ENCODE data around the gene LLGL1. TPM values are rescaled to one million over a fixed set of nuclear protein-coding genes. Genes with fewer than 3 reads are reported as not detected.

The LLGL1 gene
- total RNA-seq = 40.5 and 47.7 TPM in 2 replicates

DNA sequence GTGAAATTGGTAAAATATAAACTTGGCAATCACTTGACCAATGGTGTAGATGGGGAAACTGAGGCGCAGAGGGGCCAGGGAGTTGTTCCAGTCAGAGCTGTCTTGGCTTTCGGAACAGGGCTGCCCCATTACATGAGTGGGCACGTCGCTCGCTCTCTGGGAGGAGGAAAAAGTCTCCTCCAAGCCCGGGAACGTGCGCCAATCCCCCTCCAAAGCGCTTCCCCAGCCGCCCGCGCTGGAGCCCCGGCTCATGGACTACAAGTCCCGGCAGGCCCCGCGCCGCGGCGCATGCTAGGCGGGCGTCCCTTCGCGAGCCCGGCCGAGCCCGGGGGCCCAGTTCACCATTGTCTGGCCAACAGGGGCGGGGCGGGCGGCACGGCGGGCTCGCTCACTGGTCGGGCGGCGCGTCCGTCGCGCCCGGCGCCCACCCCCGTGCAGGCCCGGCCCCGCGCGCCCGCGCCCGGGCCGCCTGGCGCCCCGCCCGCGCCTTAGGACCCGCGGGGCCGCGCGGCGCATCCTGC is at the start of gene LLGL1:
Gene LLGL1, plus strand, starts transcription at position 515 of the 521 bp plus-strand sequence. CDS start 48 bp downstream, outside the sequence.

DNA sequence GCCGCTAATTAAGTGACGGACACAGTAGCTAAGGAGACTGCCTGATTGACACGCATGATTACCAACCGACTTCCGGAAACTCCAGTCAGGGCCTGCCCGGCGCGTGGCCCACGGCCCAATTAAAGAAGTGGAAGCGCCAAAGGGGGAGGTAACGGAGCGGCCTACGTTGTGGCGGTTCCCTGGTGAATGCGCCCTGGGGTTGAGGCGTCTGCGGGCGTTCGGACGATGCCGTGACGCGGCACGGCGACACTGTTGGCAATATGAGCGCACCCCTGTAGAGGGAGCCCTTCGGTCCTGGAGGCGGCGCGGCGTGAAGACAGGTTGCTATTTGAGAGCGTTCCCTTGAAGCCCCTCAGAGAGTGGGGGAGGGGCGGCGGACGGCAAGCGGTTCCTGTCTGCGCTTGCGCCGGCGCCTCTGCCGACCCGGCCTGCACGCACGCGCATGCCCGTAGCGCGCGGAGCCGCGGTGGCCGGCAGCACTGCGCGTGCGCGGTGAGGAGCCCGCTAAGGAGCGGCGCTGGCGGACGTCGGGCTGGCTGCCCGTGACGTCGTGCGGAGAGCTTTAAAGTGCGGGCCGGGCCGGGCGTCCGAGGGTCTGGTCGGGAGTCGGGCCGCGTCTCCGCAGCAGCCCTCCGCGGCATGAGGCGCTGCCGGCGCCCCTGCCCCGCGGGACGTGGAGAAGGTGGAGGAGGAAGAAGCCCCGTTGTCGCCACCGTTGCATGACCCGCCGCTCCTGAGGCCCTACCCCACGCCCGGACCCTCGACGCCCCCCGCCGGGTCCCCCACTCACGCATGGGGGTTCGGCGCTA is 41.9 kb upstream of the LLGL1 start, which contains the start of gene ALKBH5:
Gene ALKBH5, plus strand, starts transcription at position 495 of the 809 bp plus-strand sequence. CDS start 416 bp downstream, outside the sequence.

DNA sequence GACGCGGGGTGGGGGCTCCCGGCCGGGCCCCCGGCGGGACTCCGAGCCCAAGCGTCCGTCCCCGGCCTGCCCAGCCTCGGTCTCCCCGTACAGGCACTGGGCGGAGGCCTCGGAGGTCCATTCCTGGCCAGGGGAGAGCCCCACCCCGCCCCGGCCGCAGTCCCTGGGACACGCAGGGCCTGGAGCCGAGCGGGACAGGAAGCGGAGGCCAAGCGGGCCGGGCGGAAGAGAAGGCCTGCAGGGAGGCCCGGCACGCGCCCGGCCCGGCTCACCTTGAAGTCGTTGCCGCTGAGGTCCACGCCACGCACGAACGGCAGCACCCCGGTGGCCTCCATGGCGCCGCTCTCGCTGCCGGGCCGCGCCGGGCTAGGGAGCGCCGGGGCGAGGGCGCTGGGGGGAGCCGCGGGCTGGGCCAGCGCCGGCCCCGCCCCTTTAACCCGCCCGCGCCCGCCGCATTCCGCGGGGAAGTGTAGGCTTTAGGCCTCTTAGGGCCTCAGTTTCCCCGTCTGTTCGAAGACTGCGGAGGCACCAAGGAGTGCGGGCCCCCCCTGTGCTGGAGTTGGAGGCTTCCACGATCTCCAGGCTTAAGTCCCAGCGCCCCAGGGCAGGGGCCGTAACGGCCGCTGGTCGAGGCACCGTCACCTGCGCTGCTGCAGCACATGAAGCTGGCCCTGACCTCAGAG is 33.1 kb downstream of the LLGL1 start, which contains the start of gene FLII:
Gene FLII, minus strand, starts transcription at position 383 of the 683 bp plus-strand sequence. Its CDS starts 48 bp downstream, at position 335.

DNA sequence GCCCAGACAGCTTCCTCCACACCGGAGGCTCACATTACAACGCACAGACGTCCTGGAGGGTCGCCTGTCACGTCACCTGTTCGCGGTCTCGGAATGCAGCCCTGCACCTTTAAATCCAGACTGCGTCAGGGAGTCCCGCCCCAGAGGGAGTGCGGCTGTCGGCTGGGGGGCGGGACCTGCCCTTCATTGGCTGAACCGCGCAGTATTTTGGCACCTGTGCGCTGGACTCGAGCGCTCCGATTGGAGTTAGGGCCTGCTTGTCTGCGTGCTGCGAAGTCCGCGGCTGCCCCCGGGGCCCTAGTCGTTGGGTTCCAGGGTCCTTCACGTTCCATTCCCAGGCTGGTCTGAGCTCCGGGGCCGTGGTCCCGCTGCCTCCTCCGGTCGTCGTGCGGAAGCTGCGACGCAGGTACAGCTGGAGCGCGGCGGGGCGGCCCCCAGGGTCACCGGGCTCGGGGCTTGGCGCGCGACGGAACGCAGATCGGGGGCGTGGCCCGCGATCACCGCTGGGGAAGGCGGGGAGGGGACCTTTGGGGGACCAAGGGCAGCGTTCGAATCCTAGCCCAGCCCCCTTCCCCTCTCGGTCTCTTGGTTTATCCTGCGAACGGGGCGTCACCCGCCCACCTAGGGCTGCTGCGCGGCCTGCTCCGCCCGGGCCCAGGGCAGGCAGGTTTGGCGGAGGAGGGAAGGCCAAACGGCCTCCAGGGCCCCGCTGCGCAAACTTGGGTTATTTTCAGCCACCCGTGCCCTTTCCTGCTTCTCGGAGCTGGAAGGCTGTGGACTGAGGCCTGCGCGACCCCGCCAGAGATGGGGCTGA is 35.1 kb downstream of the LLGL1 start, which contains the start of gene MIEF2:
Gene MIEF2, plus strand, starts transcription at position 331 of the 814 bp plus-strand sequence. CDS start 2,059 bp downstream, outside the sequence.

Other genes starting within 250 kb of the LLGL1 start
- 13.6 and 18.1 TPM in 2 replicates for gene ATPAF2, start 186.5 kb upstream of the LLGL1 start, total RNA-seq
- gene GID4, start 186.2 kb upstream of the LLGL1 start, total RNA-seq = 5.1 and 9.0 TPM in 2 replicates
- gene DRG2, start 137.7 kb upstream of the LLGL1 start, total RNA-seq = 32.7 and 39.7 TPM in 2 replicates
- gene MYO15A, start 116.9 kb upstream of the LLGL1 start, total RNA-seq = 0.33 and 0.50 TPM in 2 replicates
- gene ALKBH5, start 41.8 kb upstream of the LLGL1 start, total RNA-seq = 138 and 151 TPM in 2 replicates
- 445 and 453 TPM in 2 replicates for gene FLII, start 33.1 kb downstream of the LLGL1 start, total RNA-seq
- gene MIEF2, start 35.0 kb downstream of the LLGL1 start, total RNA-seq = 22.4 and 27.1 TPM in 2 replicates
- 29.2 and 38.8 TPM in 2 replicates for gene TOP3A, start 89.4 kb downstream of the LLGL1 start, total RNA-seq
- gene SMCR8, start 89.7 kb downstream of the LLGL1 start, total RNA-seq = 18.6 and 21.2 TPM in 2 replicates
- 18.9 and 27.0 TPM in 2 replicates for gene SHMT1, start 137.9 kb downstream of the LLGL1 start, total RNA-seq
- gene EVPLL, start 152.1 kb downstream of the LLGL1 start, total RNA-seq = not detected in 2 replicates